Amniotic epithelial cell (primary cell): ENCODE measurements around the gene SPATC1L.
"Not testable (repeated sequence)": the region's sequence is repeated elsewhere in the genome, so short reads cannot be mapped to it uniquely, and the experiment has no call there.

Experiments used
- DNase-seq: peaks from one replicate; pipeline ENCODE4 v3.0.0-alpha.2; 2010; ENCODE audit warnings: low read depth

SPATC1L gene

GRCh38 chr21:46183910-46184624 is at the start of gene SPATC1L:
TSS of gene SPATC1L (minus strand) at chr21:46184459. CDS start at chr21:46182816, 1,643 bp downstream.
- peak; percentile 73 for DNase-seq

GRCh38 chr21:46229923-46230260 is 45.6 kb upstream of the SPATC1L start:
- DNase-seq: no peak

GRCh38 chr21:46229133-46229922 is 45.1 kb upstream of the SPATC1L start:
- no peak for DNase-seq

- DNase-seq: peak; percentile 97
These were observed 44.2 kb upstream of the SPATC1L start, which contains the start of gene LSS for GRCh38 chr21:46228345-46229051. TSS of gene LSS (minus strand) at chr21:46228774. CDS start at chr21:46228745, 29 bp downstream.

GRCh38 chr21:46227811-46228344 is 43.6 kb upstream of the SPATC1L start:
- no peak for DNase-seq

- DNase-seq: peak; percentile 60
These were observed 42.8 kb upstream of the SPATC1L start for GRCh38 chr21:46226920-46227599.

- DNase-seq: no peak
These were observed 41.9 kb upstream of the SPATC1L start for GRCh38 chr21:46226146-46226545.

- not testable (repeated sequence) for DNase-seq
These were observed 39.4 kb upstream of the SPATC1L start for GRCh38 chr21:46223661-46224060.

GRCh38 chr21:46223217-46223616 is 39.0 kb upstream of the SPATC1L start:
- no peak for DNase-seq

GRCh38 chr21:46222436-46223116 is 38.3 kb upstream of the SPATC1L start:
- DNase-seq: no peak

- DNase-seq: no peak
These were observed 37.6 kb upstream of the SPATC1L start for GRCh38 chr21:46221664-46222435.

- no peak for DNase-seq
These were observed 36.6 kb upstream of the SPATC1L start for GRCh38 chr21:46220847-46221246.

- no peak for DNase-seq
These were observed 36.1 kb upstream of the SPATC1L start for GRCh38 chr21:46220275-46220810.

GRCh38 chr21:46219591-46220239 is 35.5 kb upstream of the SPATC1L start:
- DNase-seq: no peak

- no peak for DNase-seq
These were observed 34.8 kb upstream of the SPATC1L start for GRCh38 chr21:46218906-46219590.

- DNase-seq: no peak
These were observed 33.4 kb upstream of the SPATC1L start for GRCh38 chr21:46217511-46218196.

GRCh38 chr21:46216132-46216747 is 32.0 kb upstream of the SPATC1L start:
- no peak for DNase-seq
